Activated CD4-positive, alpha-beta T cell treated with anti-CD3 and anti-CD28 coated beads for 4 hours (primary cell): Measurements from ENCODE around the gene GRM7.

Experiments
- DNase-seq, 2 donors: peaks; one replicate each; pipeline ENCODE4 v3.0.0-alpha.2; 2020

Gene GRM7

GRCh38 chr3:7421065-7421464 is 560.1 kb downstream of the GRM7 start:
- no peak for DNase-seq

GRCh38 chr3:7423036-7423435 is 562.1 kb downstream of the GRM7 start:
- DNase-seq: no peak

GRCh38 chr3:7423995-7424394 is 563.1 kb downstream of the GRM7 start:
- DNase-seq: no peak

GRCh38 chr3:7428206-7428718 is 567.3 kb downstream of the GRM7 start:
- no peak for DNase-seq

- no peak for DNase-seq
Observed at GRCh38 chr3:7432610-7433009, 571.7 kb downstream of the GRM7 start.

- DNase-seq: no peak
Observed at GRCh38 chr3:7433073-7433472, 572.2 kb downstream of the GRM7 start.

- DNase-seq: no peak
Observed at GRCh38 chr3:7436542-7436941, 575.6 kb downstream of the GRM7 start.

- DNase-seq: no peak
Observed at GRCh38 chr3:7437231-7437630, 576.3 kb downstream of the GRM7 start.

- no peak for DNase-seq
Observed at GRCh38 chr3:7439101-7439680, 578.3 kb downstream of the GRM7 start.

GRCh38 chr3:7444886-7445285 is 584.0 kb downstream of the GRM7 start:
- no peak for DNase-seq

GRCh38 chr3:7445331-7445730 is 584.4 kb downstream of the GRM7 start:
- no peak for DNase-seq

- no peak for DNase-seq
Observed at GRCh38 chr3:7447197-7447769, 586.4 kb downstream of the GRM7 start.

- no peak for DNase-seq
Observed at GRCh38 chr3:7456386-7456785, 595.5 kb downstream of the GRM7 start.

GRCh38 chr3:7461202-7461825 is 600.4 kb downstream of the GRM7 start:
- no peak for DNase-seq

GRCh38 chr3:7469866-7470265 is 609.0 kb downstream of the GRM7 start:
- no peak for DNase-seq

- no peak for DNase-seq
Observed at GRCh38 chr3:7484636-7485035, 623.7 kb downstream of the GRM7 start.

- DNase-seq: no peak
Observed at GRCh38 chr3:7487763-7488162, 626.8 kb downstream of the GRM7 start.

GRCh38 chr3:7489417-7489816 is 628.5 kb downstream of the GRM7 start:
- no peak for DNase-seq

- DNase-seq: no peak
Observed at GRCh38 chr3:7498715-7499114, 637.8 kb downstream of the GRM7 start.

- no peak for DNase-seq
Observed at GRCh38 chr3:7503431-7503830, 642.5 kb downstream of the GRM7 start.

- no peak for DNase-seq
Observed at GRCh38 chr3:7504886-7505775, 644.2 kb downstream of the GRM7 start.

GRCh38 chr3:7506606-7507180 is 645.8 kb downstream of the GRM7 start:
- DNase-seq: no peak

GRCh38 chr3:7508821-7509220 is 647.9 kb downstream of the GRM7 start:
- DNase-seq: no peak
